Thymus (tissue), 11 donors: Measurements from ENCODE around the gene GTF2F1. TPM values are rescaled to one million over a fixed set of nuclear protein-coding genes. Genes with fewer than 3 reads are reported as not detected.
A peak's percentile ranks its signal among the peaks of the same experiment; 100 is the strongest.
"Not testable (repeated sequence)": the region's sequence is repeated elsewhere in the genome, so short reads cannot be mapped to it uniquely, and the experiment has no call there.

Source experiments
- DNase-seq, 9 donors: peaks; one replicate each; pipeline ENCODE4 v3.0.0-alpha.2; 2013; ENCODE audit warnings: low spot score in 9 of 9, low read depth in 6 of 9, missing footprints in 1 of 9
- H3K27ac ChIP-seq, 2 donors: one replicate each; pipeline ENCODE4 v1.5.1; 2013; ENCODE audit warnings: control low read depth in 1 of 2, low read depth in 1 of 2, low read length in 1 of 2, mild to moderate bottlenecking in 1 of 2, moderate library complexity in 1 of 2
- H3K27me3 ChIP-seq, 2 donors: one replicate each; pipeline ENCODE4 v1.5.1; 2013; ENCODE audit warnings: low read length in 1 of 2; ENCODE audit not compliant: control insufficient read depth in 2 of 2, insufficient read depth in 1 of 2
- H3K36me3 ChIP-seq, 2 donors: one replicate each; pipeline ENCODE4 v1.5.1; 2013; ENCODE audit warnings: low read length in 1 of 2, mild to moderate bottlenecking in 1 of 2, moderate library complexity in 1 of 2; ENCODE audit not compliant: control insufficient read depth in 2 of 2, insufficient read depth in 2 of 2
- H3K4me1 ChIP-seq, 2 donors: one replicate each; pipeline ENCODE4 v1.5.1; 2013; ENCODE audit warnings: low read length in 2 of 2; ENCODE audit not compliant: control insufficient read depth in 2 of 2, insufficient read depth in 2 of 2
- H3K4me3 ChIP-seq, 2 donors: one replicate each; pipeline ENCODE4 v1.5.1; 2013; ENCODE audit warnings: low read length in 2 of 2, control low read depth in 1 of 2, mild to moderate bottlenecking in 1 of 2
- H3K9me3 ChIP-seq, 2 donors: one replicate each; pipeline ENCODE4 v1.5.1; 2013; ENCODE audit warnings: low read length in 1 of 2, mild to moderate bottlenecking in 1 of 2; ENCODE audit not compliant: control insufficient read depth in 2 of 2, insufficient read depth in 1 of 2
- WGBS: extraction: QIAGEN DNeasy Blood & Tissue Kit; methylation state at CpG from one replicate; pipeline ENCODE4 v1.1.7; 2013; 5-methylcytosine and 5-hydroxymethylcytosine counted together
- polyA plus RNA-seq: library from polyadenylated mRNA; stranded (reverse); fragments of 200-250 nt; gene quantifications from one replicate; pipeline ENCODE4 v1.2.3, GENCODE V29; 2013
- total RNA-seq: library from RNA; stranded (reverse); fragments of 120-200 nt; gene quantifications from one replicate; pipeline ENCODE4 v1.2.4, GENCODE V29; 2013
- donor health status: healthy.

Gene GTF2F1
- total and polyA plus RNA-seq, 2 donors, result 37.9 to 41.5 TPM

DNA sequence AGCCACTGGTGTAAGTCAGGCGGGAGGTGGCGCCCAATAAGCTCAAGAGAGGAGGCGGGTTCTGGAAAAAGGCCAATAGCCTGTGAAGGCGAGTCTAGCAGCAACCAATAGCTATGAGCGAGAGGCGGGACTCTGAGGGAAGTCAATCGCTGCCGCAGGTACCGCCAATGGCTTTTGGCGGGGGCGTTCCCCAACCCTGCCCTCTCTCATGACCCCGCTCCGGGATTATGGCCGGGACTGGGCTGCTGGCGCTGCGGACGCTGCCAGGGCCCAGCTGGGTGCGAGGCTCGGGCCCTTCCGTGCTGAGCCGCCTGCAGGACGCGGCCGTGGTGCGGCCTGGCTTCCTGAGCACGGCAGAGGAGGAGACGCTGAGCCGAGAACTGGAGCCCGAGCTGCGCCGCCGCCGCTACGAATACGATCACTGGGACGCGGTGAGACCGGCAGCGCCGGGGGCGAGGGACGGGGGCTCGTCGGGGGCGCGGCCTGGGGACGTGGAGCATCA is 20.3 kb downstream of the GTF2F1 start, which contains the start of gene ALKBH7:
Gene ALKBH7 (plus strand): TSS at position 201 of the 502 bp plus-strand sequence. CDS start 27 bp downstream, at position 228.
- Histone ChIP-seq H3K27me3 (no peaks in the 10 kb centered on the region), H3K9me3 (no peaks in the 10 kb centered on the region), H3K4me3 (peak within 1 kb of the TSS; percentile 71 to 95), H3K27ac (peak within 1 kb of the TSS; percentile 96 to 99), H3K36me3 (peaks cover 30 to 43% of the 10 kb centered on the region in 2 donors), H3K4me1 (peaks cover 7 to 12% of the 10 kb centered on the region in 2 donors)
- peak; percentile 93 to 100 (median 98) for DNase-seq
- WGBS, result under 1% methylated on average over 47 of the region's 47 CpGs

DNA sequence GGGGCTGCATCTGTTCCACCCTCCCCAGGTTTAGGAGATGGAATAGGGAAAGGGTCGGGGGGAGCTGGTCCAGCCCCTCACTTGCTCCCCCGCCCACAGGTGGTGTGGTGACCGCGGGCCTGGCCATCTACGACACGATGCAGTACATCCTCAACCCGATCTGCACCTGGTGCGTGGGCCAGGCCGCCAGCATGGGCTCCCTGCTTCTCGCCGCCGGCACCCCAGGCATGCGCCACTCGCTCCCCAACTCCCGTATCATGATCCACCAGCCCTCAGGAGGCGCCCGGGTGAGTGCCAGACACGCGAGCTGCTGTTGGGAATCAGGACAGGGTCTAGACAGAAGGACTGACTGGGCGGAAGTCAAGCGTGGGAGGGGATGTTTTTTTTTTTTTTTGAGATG is 28.6 kb downstream of the GTF2F1 start:
- peaks cover 3 to 21% of the 10 kb centered on the region in 2 donors for H3K4me1 ChIP-seq
- peaks cover 0 to 9% of the 10 kb centered on the region in 2 donors for H3K9me3 ChIP-seq
- H3K27me3 ChIP-seq, result no peaks in the 10 kb centered on the region
- WGBS, result 96% methylated on average over 21 of the region's 21 CpGs
- H3K27ac ChIP-seq, result no peak overlapping the region
- H3K4me3 ChIP-seq, result no peak overlapping the region
- no peak for DNase-seq
- peaks cover 50 to 57% of the 10 kb centered on the region in 2 donors for H3K36me3 ChIP-seq

DNA sequence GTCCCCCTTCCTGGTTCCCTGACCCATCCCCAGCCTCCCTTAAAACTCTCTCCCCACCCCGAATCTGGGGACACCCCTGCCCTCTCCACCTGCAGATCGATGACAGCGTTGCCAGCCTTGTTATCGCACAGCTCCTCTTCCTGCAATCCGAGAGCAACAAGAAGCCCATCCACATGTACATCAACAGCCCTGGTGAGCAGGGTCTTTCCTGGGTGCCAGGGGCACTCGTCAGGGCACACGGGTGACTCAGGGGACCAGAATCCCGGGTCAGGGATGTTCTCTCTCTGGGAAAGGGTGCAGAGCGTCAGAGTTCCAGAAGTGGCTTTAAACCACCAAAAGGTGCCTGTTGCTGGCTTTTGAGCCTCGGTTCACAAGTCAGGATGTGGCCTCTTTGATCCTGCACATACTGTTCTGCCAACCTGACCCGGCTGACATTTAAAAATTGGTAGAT is 30.6 kb downstream of the GTF2F1 start:
- peaks cover 33 to 37% of the 10 kb centered on the region in 2 donors for H3K36me3 ChIP-seq
- DNase-seq, result peak; percentile 30 to 79 (median 52)

DNA sequence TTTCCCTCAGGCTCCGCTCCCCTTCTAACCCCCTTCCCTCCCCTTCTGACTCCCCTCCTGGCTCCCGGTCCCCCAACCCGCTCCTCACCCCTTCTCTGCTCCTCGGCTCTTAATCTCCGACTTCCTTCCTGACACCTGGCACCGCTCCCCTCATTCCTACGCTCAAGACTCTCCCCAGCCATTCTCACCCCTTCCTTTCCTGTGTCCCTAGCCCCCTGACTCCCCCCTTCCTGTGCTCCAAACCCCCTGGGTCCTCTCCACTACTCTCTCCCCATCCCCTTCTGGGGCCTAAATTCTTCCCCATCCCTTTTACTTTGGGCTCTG is 31.0 kb downstream of the GTF2F1 start:
- peak overlapping the region; percentile 93 to 96 for H3K4me3 ChIP-seq
- no peaks in the 10 kb centered on the region for H3K27me3 ChIP-seq
- H3K27ac ChIP-seq, result peak overlapping the region; percentile 94 to 98
- peaks cover 29 to 34% of the 10 kb centered on the region in 2 donors for H3K36me3 ChIP-seq
- H3K4me1 ChIP-seq, result peaks cover 3 to 21% of the 10 kb centered on the region in 2 donors
- peaks cover 0 to 9% of the 10 kb centered on the region in 2 donors for H3K9me3 ChIP-seq
- 2% methylated on average over 7 of the region's 7 CpGs for WGBS
- peak in 6 of 9 donors; percentile 8 to 54 (median 18) for DNase-seq

More for the DNA sequence above, 30.6 kb downstream of the GTF2F1 start:
- Histone ChIP-seq H3K9me3 (peaks cover 0 to 9% of the 10 kb centered on the region in 2 donors), H3K27ac (peak overlapping the region; percentile 94 to 98), H3K4me1 (peaks cover 3 to 21% of the 10 kb centered on the region in 2 donors), H3K4me3 (peak overlapping the region; percentile 93 to 96), H3K27me3 (no peaks in the 10 kb centered on the region)
- WGBS, result 2% methylated on average over 11 of the region's 11 CpGs

DNA sequence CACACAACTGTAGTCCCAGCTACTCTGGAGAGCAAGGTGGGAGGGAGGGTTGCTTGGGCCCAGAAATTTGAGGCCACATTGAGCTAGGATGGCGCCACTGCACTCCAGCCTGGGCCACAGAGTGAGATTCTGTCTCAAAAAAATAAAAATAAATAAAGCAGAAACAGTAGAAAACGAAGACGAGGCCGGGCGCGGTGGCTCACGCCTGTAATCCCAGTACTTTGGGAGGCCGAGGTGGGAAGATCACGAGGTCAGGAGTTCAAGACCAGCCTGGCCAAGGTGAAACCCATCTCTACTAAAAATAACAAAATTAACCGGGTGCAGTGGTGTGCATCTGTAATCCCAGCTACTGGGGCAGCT is 32.1 kb downstream of the GTF2F1 start:
- Histone ChIP-seq H3K4me1 (peaks cover 3 to 21% of the 10 kb centered on the region in 2 donors), H3K27ac (peak overlapping the region in 1 of 2 donors; percentile 7), H3K36me3 (peaks cover 18 to 22% of the 10 kb centered on the region in 2 donors), H3K4me3 (peak overlapping the region; percentile 93 to 96)
- not testable (repeated sequence) for DNase-seq, H3K9me3 ChIP-seq, H3K27me3 ChIP-seq
- 97% methylated on average over 10 of the region's 10 CpGs for WGBS

DNA sequence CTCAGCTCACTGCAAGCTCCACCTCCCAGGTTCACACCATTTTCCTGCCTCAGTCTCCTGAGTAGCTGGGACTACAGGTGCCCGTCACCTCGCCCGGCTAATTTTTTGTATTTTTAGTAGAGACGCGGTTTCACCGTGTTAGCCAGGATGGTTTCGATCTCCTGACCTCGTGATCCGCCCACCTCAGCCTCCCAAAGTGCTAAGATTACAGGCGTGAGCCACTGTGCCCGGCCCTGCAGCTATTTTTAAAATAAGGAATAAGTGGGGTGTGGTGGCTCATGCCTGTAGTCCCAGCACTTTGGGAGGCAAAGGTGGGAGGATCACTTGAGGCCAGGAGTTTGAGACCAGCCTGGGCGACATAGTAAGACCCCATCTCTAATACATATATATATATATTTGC is 32.5 kb downstream of the GTF2F1 start:
- 97% methylated on average over 12 of the region's 12 CpGs for WGBS
- H3K27ac ChIP-seq, result not testable (repeated sequence)

DNA sequence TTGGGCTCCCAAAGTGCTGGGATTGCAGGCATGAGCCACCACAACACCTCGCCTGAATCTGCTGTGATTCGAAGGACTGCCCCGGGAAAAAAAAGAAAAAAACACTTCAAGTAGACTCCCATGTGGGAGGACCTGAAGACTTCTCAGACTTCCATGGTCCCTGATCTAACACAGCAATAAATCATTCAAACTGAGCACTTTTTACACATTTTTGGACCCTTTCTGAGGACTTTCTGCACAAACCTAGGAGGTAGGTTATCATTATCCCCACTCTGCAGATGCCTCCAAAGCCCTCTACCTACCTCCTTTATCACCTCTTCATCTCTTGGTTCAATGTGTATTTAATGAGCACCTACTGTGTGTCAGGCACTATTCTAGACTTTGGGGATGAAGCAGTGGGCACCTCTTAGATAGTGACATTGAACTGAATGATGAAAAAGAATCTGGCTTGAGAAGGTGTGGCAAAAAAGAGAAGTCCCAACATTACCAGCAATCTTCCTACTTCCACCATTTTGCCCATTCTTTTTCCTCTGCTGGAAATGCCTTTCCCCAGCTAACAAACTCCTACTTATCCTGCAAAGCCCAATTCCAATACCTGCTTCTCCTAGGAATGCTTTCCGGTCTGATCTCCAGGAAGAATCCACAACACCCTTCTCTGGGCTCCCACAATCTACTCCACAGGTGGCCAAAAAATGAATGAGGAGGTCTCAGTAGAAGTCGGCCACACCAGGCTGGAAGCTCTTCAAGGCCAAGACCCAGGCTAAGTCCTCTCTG is 33.2 kb downstream of the GTF2F1 start:
- H3K4me1 ChIP-seq, result peaks cover 3 to 21% of the 10 kb centered on the region in 2 donors
- 96% methylated on average over 5 of the region's 5 CpGs for WGBS

More for the DNA sequence above, 32.5 kb downstream of the GTF2F1 start:
- Histone ChIP-seq H3K36me3 (peaks cover 14 to 18% of the 10 kb centered on the region in 2 donors), H3K4me1 (peaks cover 3 to 21% of the 10 kb centered on the region in 2 donors)
- not testable (repeated sequence) for H3K27me3 ChIP-seq, H3K9me3 ChIP-seq, DNase-seq, H3K4me3 ChIP-seq

DNA sequence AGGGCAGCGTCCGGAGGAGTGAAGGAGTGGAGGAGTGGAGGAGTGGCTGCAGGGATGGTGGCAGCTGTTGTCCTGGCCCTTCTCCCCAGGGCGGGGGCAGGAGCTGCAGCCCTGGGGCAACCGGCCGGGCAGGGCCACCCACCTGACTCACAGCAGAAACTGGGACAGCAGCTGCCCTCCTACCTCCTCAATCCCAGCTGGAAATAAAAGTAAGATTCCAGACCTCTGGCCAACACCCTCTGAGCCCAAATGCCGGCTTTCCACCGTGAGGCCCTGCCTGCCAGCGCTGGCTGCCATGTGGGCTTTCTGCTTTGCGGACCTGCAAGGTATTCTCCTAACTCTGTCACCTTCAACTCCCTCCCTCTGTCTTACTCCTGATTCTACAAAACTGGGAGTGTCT is 35.0 kb downstream of the GTF2F1 start:
- WGBS, result 92% methylated on average over 9 of the region's 9 CpGs

More for the DNA sequence above, 33.2 kb downstream of the GTF2F1 start:
- H3K27me3 ChIP-seq, result no peaks in the 10 kb centered on the region
- H3K9me3 ChIP-seq, result peaks cover 0 to 9% of the 10 kb centered on the region in 2 donors
- H3K4me3 ChIP-seq, result no peak overlapping the region
- peaks cover 7 to 11% of the 10 kb centered on the region in 2 donors for H3K36me3 ChIP-seq
- no peak for DNase-seq
- no peak overlapping the region for H3K27ac ChIP-seq

DNA sequence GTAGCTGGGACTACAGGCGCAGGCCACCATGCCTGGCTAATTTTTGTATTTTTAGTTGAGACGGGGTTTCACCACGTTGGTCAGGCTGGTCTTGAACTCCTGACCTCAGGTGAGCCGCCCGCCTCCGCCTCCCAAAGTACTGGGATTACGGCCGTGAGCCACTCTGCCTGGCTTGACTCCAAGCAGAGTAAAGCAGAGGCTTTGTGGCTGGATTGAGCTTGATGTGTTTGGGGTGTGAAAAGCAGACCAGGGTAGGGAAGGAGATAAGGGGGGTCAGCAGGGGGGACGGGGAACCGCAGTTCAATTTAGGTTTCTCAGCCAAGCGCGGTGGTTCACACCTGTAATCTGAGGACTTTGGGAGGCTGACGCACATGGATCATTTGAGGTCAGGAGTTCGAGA is 35.8 kb downstream of the GTF2F1 start:
- 95% methylated on average over 14 of the region's 14 CpGs for WGBS

More for the DNA sequence above, 35.0 kb downstream of the GTF2F1 start:
- Histone ChIP-seq H3K4me3 (no peak overlapping the region), H3K27me3 (no peaks in the 10 kb centered on the region), H3K4me1 (peaks cover 0 to 14% of the 10 kb centered on the region in 2 donors), H3K9me3 (peaks cover 0 to 9% of the 10 kb centered on the region in 2 donors), H3K27ac (no peak overlapping the region), H3K36me3 (no peaks in the 10 kb centered on the region)
- no peak for DNase-seq

More for the DNA sequence above, 35.8 kb downstream of the GTF2F1 start:
- Histone ChIP-seq H3K4me3 (no peak overlapping the region), H3K9me3 (peaks cover 0 to 9% of the 10 kb centered on the region in 2 donors), H3K4me1 (peaks cover 0 to 6% of the 10 kb centered on the region in 2 donors), H3K36me3 (peaks cover 3 to 5% of the 10 kb centered on the region in 2 donors), H3K27ac (no peak overlapping the region), H3K27me3 (no peaks in the 10 kb centered on the region)
- no peak for DNase-seq
